ENCODE data around the gene PRR23B.
A peak's percentile ranks its signal among the peaks of the same experiment; 100 is the strongest.
"Not testable (repeated sequence)": the region's sequence is repeated elsewhere in the genome, so short reads cannot be mapped to it uniquely, and the experiment has no call there.

PRR23B gene
- total RNA-seq: 0 reads per million in 2 donors

GRCh38 chr3:139020868-139021234 lies at the start of gene PRR23B:
TSS of gene PRR23B (minus strand) at chr3:139020926. CDS start at chr3:139020661, 265 bp downstream.
- DNase-seq: no peak

- no peak for DNase-seq
Measured at GRCh38 chr3:139062918-139063317, 42.2 kb upstream of the PRR23B start.

DNA sequence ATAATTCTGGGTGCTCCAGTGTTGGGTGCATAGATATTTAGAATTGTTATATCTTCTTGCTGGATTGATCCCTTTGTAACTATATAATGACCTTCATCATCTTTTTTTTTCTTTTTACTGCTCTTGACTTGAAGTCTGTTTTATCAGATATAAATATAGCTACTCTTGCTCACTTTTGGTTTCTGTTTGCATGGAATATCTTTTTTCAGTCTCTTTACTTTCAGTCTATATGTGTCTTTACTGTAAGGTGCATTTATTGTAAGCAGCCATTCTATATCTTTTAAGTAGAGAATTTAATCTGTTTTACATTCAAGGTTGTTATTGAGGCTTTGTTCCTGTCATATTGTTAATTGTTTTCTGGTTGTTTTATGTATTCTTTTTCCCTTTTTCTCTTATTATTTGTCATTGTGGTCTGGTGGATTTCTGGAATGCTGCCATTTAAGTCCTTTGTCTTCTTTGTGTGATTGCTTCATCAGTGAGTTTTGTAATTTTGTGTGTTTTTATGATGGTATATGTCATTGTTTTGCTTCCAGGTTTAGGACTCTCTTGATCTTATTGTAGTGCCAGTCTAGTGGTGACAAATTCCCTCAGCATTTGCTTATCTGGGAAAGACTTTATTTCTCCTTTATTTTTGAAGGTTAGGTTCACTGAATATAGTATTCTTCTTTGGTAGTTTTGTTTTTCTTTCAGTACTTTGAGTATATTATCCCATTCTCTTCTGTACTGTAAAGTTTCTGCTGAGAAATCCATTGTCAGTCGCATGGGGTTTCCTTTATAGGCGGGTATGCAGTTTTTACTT lies 32.3 kb upstream of the PRR23B start:
- DNase-seq: no peak

- peak in 1 of 5 experiments; percentile 5 for DNase-seq
Measured at GRCh38 chr3:139044366-139045210, 23.9 kb upstream of the PRR23B start, which contains the start of gene PRR23C. TSS of gene PRR23C (minus strand) at chr3:139044892. CDS start at chr3:139044620, 272 bp downstream.

DNA sequence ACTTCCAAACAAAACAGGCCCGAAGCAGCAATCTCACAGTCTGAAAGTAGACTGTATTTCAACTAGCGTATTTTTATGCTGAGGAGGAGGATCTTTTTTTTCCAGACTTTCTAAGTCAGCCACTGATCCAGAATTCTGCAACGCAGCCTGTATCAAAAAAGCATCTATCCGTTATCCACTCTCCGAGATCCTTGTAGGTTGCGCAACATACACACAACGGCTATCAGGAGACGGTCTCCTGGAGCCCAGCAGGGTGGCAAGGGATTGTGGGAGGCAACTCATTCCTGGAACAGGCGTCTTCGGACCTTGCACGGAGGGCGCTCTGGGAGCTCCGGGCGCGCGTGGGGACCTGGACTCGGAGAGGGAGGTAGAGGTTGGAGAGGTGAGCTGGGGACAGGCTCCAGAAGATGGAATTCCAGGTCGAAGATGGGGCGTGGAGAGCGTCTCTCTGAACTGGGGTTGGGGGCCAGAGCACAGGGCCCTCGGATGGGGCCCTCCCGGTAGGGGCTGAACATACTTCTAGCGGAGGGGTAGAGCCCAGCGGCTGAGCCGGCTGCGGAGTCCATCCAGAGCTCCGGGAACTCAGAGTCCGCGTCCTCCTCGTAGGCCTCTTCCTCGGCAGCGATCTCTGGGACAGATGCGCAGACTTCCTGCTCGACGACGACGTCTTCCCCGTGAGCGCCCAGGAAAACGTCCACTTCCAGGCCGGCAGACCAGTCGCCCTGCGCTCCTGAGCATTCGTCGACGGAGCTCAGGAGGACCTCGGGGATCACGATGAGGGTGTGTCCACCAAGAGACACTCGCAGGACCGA lies 23.0 kb upstream of the PRR23B start:
- no peak for DNase-seq

- DNase-seq: no peak
Measured at GRCh38 chr3:139037478-139037877, 16.8 kb upstream of the PRR23B start.

- DNase-seq: no peak
Measured at GRCh38 chr3:139032326-139033002, 11.7 kb upstream of the PRR23B start.

DNA sequence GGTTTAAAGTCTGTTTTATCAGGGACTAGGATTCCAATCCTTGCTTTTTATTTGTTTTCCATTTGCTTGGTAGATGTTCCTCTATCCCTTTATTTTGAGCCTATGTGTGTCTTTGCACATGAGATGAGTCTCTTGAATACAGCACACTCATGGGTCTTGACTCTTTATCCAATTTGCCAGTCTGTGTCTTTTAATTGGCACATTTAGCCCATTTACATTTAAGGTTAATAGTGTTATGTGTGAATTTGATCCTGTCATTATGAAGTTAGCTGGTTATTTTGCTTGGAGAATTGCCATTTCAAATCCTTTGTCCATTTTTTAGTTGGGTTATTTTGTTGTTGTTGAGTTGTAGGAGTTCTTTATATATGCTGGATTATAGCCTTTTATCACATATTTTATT lies 9.8 kb upstream of the PRR23B start:
- not testable (repeated sequence) for DNase-seq

DNA sequence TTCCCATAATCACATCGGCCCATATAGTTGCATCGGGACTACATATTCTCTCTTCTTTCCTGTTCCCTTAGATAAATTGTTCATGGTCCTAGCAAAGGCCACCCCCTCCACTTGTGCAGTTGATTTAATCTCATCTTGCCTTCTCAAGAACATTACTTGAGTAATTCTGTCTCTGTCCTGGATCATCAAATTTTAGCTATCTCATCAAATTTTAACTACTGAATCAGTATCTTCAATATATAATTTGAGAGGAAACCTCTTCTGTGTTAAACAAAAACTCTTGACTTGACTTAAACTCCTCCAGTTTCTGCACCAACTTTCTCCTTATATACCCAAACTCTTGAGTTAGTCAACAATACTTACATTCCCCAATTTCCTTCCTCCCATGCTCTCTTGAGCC lies 4.2 kb upstream of the PRR23B start:
- no peak for DNase-seq

- DNase-seq: no peak
Measured at GRCh38 chr3:139020036-139020867, 474 bp downstream of the PRR23B start.

GRCh38 chr3:139016430-139017048 lies 4.2 kb downstream of the PRR23B start:
- DNase-seq: no peak

- DNase-seq: no peak
Measured at GRCh38 chr3:139006051-139006716, 14.5 kb downstream of the PRR23B start, which contains the start of gene PRR23A. TSS of gene PRR23A (minus strand) at chr3:139006268. CDS start at chr3:139006268, 0 bp downstream.

- DNase-seq: no peak
Measured at GRCh38 chr3:139005356-139005993, 15.3 kb downstream of the PRR23B start.

DNA sequence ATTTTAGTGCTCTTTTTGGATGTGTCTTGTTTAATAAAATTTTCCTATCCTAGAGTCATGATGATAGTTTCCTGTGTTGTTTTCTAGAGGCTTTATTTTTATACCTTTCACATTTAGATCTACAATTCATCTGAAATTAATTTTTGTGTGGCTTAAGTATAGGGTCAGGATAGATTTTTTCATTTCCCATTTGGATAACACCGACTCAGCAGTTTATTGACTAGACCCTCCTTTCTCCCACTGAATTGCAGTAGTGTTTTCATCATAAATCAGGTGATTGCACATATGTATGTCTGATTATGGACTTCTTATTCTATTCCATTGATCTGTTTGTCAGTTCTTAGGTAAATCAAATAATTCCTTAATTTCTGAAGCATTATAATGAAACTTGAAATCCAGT lies 25.0 kb downstream of the PRR23B start:
- DNase-seq: no peak

- no peak for DNase-seq
Measured at GRCh38 chr3:138987181-138987580, 33.5 kb downstream of the PRR23B start.

GRCh38 chr3:138985932-138986331 lies 34.8 kb downstream of the PRR23B start:
- DNase-seq: no peak

DNA sequence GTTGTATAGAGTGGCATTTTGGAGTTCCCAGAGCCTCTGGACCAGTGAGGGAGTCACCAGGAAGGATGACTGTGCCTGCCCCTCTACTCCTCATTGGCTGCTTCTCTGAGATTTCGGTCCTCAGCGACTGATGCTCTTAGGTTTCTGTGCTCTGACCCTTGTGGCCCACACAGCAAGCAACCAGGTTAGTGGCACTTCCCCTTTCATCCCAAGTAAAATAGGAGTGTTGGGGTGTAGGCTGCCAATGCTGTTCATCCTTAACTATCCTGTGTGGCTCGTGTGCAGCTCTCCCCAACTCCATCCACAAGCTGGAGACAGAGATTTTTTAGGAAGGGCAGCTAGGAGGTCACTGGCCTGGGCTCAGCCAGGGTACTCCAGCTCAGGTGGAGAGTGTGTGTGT lies 35.9 kb downstream of the PRR23B start:
- no peak for DNase-seq

DNA sequence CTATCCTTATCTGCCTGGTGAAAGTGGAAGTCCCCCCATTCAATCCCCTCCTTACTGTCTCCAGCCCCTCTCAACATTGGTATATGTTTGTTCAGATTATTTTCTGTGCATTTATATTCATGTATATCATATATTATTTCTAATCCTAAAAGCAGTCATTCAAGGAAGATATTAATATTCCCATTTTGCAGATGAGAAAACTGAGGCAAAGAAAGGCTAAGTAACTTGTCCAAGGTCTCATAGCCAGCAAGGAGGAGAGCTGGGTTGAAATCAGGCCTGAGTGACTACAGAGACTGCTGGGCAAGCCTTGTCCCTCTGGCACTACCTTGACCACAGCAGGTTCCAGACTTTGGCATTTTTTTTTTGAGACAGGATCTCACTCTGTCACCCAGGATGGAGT lies 44.7 kb downstream of the PRR23B start:
- no peak for DNase-seq

- DNase-seq: no peak
Measured at GRCh38 chr3:138975351-138975750, 45.4 kb downstream of the PRR23B start.

GRCh38 chr3:138974462-138974861 lies 46.3 kb downstream of the PRR23B start:
- DNase-seq: no peak
